NOMO-1 treated with DMSO at 0.1 percent for 48 hours (cell line): ENCODE results near the gene C15orf39.

Experiments used
- DNase-seq: peaks from one replicate; lab custom pipeline; 2025; ENCODE audit not compliant: unreplicated experiment; lab: John Stamatoyannopoulos, UW

Gene C15orf39

GRCh38 chr15:75195122-75195765, 6.4 kb upstream of the C15orf39 start:
- DNase-seq, result no peak

GRCh38 chr15:75195766-75196241, 5.9 kb upstream of the C15orf39 start:
- DNase-seq, result no peak

- no peak for DNase-seq
Observed at GRCh38 chr15:75197062-75197630, 4.5 kb upstream of the C15orf39 start.

- DNase-seq, result peak; percentile 72
Observed at GRCh38 chr15:75198560-75199356, 2.9 kb upstream of the C15orf39 start.

- no peak for DNase-seq
Observed at GRCh38 chr15:75199357-75199940, 2.2 kb upstream of the C15orf39 start.

DNA sequence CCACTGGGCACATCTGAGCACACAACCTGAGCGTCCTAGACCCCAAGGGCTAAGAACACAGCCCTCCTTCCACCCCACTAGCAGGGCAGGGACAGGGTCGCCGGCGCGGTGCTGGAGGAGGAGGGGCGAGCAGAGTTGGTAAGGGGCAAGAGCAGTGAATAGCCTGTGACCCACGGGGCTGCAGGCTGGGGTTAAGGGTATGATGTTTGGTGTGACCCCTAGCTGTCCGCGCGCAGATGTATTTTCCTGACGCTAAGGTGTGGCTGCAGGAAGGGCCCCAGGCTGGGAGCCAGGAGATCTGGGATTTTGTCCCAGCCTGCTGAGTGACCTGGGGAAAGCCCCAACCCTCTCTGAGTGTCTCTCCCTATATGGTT, 1.3 kb upstream of the C15orf39 start:
- no peak for DNase-seq

DNA sequence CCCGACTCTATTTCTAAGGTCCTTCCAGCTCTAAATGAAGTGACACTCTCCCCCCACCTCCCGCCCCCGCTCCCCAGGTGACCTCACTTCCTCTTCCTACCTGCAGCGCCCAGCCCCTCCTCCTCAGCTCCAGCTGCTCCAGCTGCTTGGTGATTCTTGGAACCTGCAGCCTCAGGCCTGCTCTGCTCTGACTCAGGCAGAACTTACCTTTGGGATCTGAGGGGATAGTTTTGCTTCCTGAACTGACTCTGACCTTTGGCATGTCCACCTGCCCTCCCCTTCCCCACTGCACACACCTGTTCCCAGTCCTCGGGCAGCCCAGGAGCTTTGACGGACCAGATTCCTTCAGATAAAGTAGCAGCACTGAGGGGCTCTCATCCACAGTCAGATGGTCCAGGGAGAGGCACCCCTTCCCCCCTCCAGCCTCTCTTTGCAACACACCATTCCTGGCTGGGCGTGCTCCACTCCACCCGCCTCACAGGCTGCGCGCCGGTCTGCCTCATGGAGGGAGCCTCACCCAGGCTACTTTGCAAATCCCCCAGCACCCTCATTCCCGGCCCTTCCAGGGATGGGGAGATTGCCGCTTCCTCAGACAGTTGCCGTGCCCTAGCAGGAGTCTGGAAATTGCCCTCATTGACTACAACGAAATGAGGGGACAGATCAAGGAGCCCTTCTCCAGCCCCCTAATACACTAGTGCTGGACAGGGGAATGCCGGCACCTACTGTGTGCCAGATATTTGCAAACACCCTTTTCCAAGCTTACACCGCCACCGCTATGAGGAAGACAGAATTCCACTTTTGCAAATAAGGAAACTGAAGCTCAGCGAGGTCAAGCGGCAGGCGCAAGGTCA, 692 bp upstream of the C15orf39 start:
- no peak for DNase-seq

DNA sequence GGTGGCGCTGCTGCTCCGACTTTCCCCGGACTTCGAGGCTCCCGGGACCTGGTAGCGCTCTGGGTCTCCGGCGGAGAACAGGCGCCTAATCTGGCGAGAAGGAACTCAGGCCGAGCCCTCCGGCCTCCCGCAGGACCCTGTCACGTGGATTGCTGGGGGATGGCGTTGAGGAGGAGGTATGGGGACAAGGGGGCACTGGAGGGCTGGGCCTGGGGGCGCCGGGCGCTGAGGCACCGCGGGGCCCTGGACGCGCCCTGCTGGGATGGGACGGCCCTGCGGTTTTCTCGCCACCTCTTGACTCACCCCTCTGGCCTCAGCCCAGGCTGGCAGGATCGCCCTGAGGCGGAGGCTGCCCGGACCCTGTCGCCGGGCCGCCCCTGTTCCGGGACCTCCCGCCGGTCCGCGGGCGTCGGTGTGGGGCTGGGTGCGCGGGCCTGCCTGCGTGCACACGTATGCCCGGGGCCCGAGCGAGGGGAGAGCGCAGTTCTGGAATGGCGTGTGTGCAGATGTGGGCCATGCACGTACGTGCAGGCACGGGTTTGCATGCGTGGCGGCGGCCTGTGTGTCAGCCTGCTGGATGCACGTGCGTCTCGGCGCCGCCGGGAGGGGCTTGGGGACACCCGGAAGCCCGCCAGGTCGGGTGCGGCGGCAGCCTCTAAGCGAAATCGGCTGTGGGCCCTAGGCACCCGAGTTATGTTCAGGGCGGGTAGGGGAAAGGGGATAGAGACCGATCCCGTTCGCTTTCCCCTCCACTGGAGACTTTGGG, 752 bp downstream of the C15orf39 start:
- peak; percentile 50 for DNase-seq

DNA sequence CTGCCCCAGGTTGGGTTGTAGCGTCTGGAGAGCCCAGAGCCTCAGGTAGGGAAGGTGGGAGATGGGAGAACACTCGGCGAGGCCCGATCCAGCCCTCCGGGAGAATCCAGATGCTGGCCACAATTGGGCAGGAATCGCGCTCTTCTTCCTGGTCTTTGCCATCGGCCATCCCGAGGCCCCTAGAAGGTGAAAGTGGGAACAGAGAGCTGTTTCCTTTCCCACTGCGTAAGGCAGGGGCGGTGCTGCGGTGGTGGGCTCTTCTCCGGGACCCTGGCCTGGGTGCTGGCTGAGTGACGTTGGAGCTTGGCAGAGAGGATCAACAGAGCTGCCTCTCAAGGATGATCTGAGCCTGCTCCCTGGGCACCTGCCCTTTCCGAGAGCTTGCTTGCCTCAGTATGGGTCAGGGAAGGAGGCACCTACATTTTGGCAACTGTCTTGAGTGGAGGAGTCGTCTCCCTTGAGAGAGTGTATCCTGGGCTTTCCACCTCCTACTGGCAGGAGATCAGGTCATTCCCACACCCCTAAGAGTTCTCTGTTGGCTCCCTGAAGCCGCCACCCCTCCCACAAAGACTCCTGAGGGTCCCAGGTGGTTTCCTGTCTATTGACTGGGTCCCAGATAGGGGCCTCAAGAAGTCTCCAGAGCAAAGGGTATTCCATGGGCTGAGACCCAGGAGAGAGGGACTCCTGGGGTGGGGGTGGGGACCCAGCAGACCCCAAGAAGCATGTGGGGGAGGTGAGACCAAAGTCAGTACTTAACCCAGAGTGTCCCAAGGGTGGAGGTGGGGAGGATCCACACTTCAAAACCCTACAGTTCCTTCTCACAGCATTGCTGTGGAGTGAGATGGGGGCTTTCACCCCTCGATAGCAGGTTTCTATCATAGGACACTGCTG, 1.6 kb downstream of the C15orf39 start:
- DNase-seq, result no peak

GRCh38 chr15:75203908-75204263, 2.2 kb downstream of the C15orf39 start:
- DNase-seq, result no peak

DNA sequence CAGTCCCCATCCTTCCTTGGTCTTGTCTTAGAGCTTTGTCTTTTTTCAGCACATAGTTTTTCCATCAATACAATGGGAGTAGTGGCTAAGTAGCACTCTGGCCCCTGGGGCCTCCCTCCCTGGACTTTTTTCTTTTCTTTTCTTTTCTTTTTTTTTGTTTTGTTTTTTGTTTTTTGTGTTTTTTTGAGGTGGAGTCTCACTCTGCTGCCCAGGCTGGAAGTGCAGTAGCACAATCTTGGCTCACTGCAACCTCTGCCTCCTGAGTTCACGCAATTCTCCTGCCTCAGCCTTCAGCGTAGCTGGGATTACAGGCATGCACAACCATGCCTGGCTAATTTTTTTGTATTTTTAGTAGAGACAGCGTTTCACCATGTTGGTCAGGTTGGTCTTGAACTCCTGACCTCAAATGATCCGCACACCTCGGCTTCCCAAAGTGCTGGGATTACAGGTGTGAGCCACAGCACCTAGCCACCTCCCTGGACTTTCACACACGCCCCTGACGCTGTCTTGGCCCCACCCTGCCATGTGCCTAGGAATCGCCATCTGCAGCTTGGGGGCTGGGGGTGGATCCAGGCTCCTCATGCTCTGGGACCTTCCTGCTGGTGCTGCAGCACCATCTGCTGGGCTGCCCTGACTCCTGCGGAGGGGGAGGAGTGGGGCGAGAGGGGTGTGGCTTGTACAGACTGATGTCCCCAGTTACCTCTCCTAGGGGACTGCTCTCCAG, 2.8 kb downstream of the C15orf39 start:
- DNase-seq, result peak; percentile 90

GRCh38 chr15:75205064-75205395, 3.3 kb downstream of the C15orf39 start:
- DNase-seq, result no peak

GRCh38 chr15:75206006-75206405, 4.3 kb downstream of the C15orf39 start:
- DNase-seq, result no peak

- no peak for DNase-seq
Observed at GRCh38 chr15:75206803-75207617, 5.3 kb downstream of the C15orf39 start.

- DNase-seq, result no peak
Observed at GRCh38 chr15:75207618-75208500, 6.2 kb downstream of the C15orf39 start.

DNA sequence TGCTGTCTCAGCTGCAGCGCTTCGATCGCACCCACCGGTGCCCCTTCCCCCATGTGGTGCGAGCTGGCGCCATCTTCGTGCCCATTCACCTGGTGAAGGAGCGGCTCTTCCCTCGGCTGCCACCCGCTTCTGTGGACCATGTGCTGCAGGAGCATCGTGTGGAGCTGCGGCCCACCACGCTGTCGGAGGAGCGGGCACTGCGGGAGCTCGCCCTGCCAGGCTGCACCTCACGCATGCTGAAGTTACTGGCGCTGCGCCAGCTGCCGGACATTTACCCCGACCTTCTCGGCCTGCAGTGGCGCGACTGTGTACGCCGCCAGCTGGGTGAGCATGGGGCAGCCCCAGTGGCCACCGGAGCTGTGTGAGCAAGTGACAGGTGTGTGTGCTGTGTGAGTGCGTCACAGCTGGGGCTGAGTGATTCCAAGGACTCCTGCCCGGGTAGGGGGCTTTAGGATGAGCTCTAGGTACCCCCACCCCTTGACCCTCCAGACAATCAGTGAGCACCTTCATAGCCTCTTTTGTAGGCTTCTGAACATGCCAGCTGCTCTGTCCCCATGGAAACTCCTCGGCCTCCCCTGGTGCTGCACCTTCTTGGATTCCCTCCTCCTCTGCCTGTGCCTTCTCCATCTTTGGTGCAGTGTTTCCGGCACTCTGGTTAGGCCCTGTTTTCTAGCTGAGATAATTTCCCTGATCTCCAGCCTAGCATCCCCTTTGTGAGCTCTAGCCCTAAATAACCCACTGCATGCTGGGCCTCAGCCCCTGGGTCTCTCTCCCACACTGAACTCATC, 7.0 kb downstream of the C15orf39 start:
- DNase-seq, result no peak
